Sigmoid colon (tissue), 4 donors: ENCODE results near the gene SLC15A1.

Source experiments
- CTCF ChIP-seq, 4 experiments: fragments of 450-650 bp in 3 of 4; fragments of 200-600 bp in 1 of 4; IDR thresholded peaks; one replicate each; pipeline ENCODE4 v1.5.1; 2016 to 2019; ENCODE audit warnings: antibody characterized with exemption in 4 of 4, mild to moderate bottlenecking in 3 of 4, moderate library complexity in 2 of 4
- POLR2A ChIP-seq, 2 donors: fragments of 450-650 bp; IDR thresholded peaks; one replicate each; pipeline ENCODE4 v1.6.1; 2016; ENCODE audit warnings: antibody characterized with exemption in 2 of 2, mild to moderate bottlenecking in 2 of 2, moderate library complexity in 2 of 2
- POLR2AphosphoS5 ChIP-seq, 4 donors: sonication (generic); formaldehyde crosslinking; IDR thresholded peaks; one replicate each; pipeline ENCODE4 v1.6.1; 2017; ENCODE audit warnings: antibody characterized with exemption in 4 of 4

DNA sequence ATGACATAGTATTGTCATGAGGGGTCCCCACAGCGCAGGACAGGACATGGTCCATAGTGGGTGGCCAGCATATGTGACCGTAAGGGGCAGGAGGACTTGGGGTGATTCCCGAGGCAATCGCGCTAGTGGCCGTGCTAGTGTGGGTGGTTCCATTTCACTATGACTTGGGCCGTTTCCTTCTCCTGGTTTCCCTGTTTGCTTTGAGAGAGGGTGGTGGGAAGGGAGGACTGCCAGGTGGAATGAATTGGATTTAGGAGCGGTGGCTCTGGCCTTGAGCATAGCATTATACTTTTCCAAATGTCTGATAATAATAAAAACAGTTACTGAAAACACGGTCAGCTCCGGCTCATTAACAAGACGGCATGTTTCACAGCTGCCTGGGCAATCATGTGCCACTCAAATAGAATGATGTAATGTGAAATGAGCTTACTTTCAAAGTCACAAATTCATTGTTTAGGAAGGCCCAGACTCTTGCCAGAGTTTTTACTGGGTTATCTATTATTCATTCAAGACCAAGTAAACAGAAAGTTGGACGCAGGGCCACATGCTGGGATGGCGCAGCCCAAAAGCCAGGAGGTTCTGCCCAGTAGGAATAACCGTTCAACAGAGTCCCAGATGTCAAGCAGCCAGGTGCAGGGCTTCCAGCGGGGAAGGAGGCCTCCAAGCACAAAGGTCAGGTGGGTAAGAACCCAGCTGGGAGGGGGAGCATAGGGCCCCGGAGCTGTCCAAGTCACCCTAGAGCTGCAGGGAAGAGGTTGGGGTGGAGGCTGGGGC lies 19.6 kb upstream of the SLC15A1 start:
- no peak for TF ChIP-seq CTCF (IDR thresholded peaks at IDR 0.05)
- TF ChIP-seq POLR2A (IDR thresholded peaks at IDR 0.05) = no peak
- TF ChIP-seq POLR2AphosphoS5 (IDR thresholded peaks at IDR 0.05) = no peak
